ENCODE measurements around the gene NUP205. TPM values are rescaled to one million over a fixed set of nuclear protein-coding genes. Genes with fewer than 3 reads are reported as not detected.

NUP205 gene
- total RNA-seq, 1 experiment from 2014 or later, result 91.0 TPM

- TF ChIP-seq YY1 (IDR thresholded peaks at IDR 0.05; ENCODE audit: extremely low read depth, insufficient replicate concordance, low read depth, low read length) (no peak), POLR2A (IDR thresholded peaks at IDR 0.05; ENCODE audit: borderline replicate concordance, extremely low read depth, insufficient read depth, insufficient read length) (no peak), SP1 (IDR thresholded peaks at IDR 0.05; ENCODE audit: low read depth) (no peak)
These were observed 58.4 kb downstream of the NUP205 start (continued) for GRCh38 chr7:135616136-135616535.

- DNase-seq (ENCODE audit: low read depth, low spot score) (no peak), ATAC-seq (no peak)
- ChIA-PET POLR2A (no interaction called here), RAD21 (ENCODE audit: low non-redundant PET in 1 of 2, low total read pairs in 2 of 2, uncharacterized antibody in 2 of 2, unreplicated experiment in 2 of 2) (no interaction called here), CTCF (no interaction called here)
- Histone ChIP-seq H3K79me2 (ENCODE audit: insufficient read depth, low read length) (0 out of 2 replicates have a peak, but pooled peaks cover under 1% of the 10 kb centered on the region), H4K20me1 (ENCODE audit: insufficient read depth) (no peaks in the 10 kb centered on the region), H3K4me1 (ENCODE audit: control insufficient read depth in 1 of 2, insufficient read depth in 2 of 2, low read length in 2 of 2) (peaks cover 4 to 5% of the 10 kb centered on the region in 2 experiments; a peak in 3 of 4 replicates), H3K27ac (ENCODE audit: low read depth, low read length) (no peak overlapping the region), H2AFZ (ENCODE audit: low read depth, low read length, poor library complexity, severe bottlenecking) (no peak overlapping the region), H3K4me3 (replicated peaks in 1 of 2; ENCODE audit: low read depth in 1 of 2, low read length in 2 of 2) (no peak overlapping the region), H3K4me2 (ENCODE audit: low read length) (no peak overlapping the region), H3K9me2 (ENCODE audit: insufficient read depth) (no peaks in the 10 kb centered on the region), H3K36me3 (ENCODE audit: control insufficient read depth in 1 of 2, insufficient read depth in 2 of 2, low read length in 2 of 2) (peaks cover 37 to 43% of the 10 kb centered on the region in 2 experiments), H3K9ac (ENCODE audit: low read length) (no peak overlapping the region), H3K9me3 (ENCODE audit: control insufficient read depth in 1 of 2, insufficient read depth in 1 of 2, low read depth in 1 of 2, low read length in 2 of 2) (no peaks in the 10 kb centered on the region), H3K27me3 (ENCODE audit: insufficient read depth, low read length) (no peaks in the 10 kb centered on the region)
- no TSS peak for BruUV-seq (replicated peaks)
- TF ChIP-seq ZFX (IDR thresholded peaks at IDR 0.05) (no peak), YY1 (IDR thresholded peaks at IDR 0.05; ENCODE audit: extremely low read depth, insufficient replicate concordance, low read depth, low read length) (no peak), ATF3 (IDR thresholded peaks at IDR 0.05) (no peak), POLR2AphosphoS5 (IDR thresholded peaks at IDR 0.05; ENCODE audit: low read depth, low read length) (no peak)
- intact Hi-C loops (cut with micrococcal nuclease), result no loop called here
These were observed 60.1 kb downstream of the NUP205 start for GRCh38 chr7:135617781-135618180.

GRCh38 chr7:135618510-135618909 lies 60.8 kb downstream of the NUP205 start:
- no peak for DNase-seq (ENCODE audit: low read depth, low spot score)
- TF ChIP-seq SP1 (IDR thresholded peaks at IDR 0.05; ENCODE audit: low read depth) (no peak), FOSL1 (IDR thresholded peaks at IDR 0.05; ENCODE audit: low read depth) (no peak), EZH2 (IDR thresholded peaks at IDR 0.05) (no peak), ELF1 (IDR thresholded peaks at IDR 0.05; ENCODE audit: borderline replicate concordance, low read depth) (no peak), ZNF274 (IDR thresholded peaks at IDR 0.05; ENCODE audit: low read depth, low read length) (no peak), SIN3A (IDR thresholded peaks at IDR 0.05; ENCODE audit: low read depth) (no peak), EGR1 (IDR thresholded peaks at IDR 0.05; ENCODE audit: low read depth) (no peak), CEBPB (IDR thresholded peaks at IDR 0.05; ENCODE audit: low read depth) (no peak), SRF (IDR thresholded peaks at IDR 0.05; ENCODE audit: low read depth) (no peak), POLR2AphosphoS5 (IDR thresholded peaks at IDR 0.05; ENCODE audit: low read depth, low read length) (no peak), POLR2A (IDR thresholded peaks at IDR 0.05; ENCODE audit: borderline replicate concordance, extremely low read depth, insufficient read depth, insufficient read length) (no peak), CBX3 (IDR thresholded peaks at IDR 0.05; ENCODE audit: low read depth) (no peak)
- Histone ChIP-seq H3K9me3 (ENCODE audit: control insufficient read depth in 1 of 2, insufficient read depth in 1 of 2, low read depth in 1 of 2, low read length in 2 of 2) (no peaks in the 10 kb centered on the region), H3K9me2 (ENCODE audit: insufficient read depth) (no peaks in the 10 kb centered on the region), H2AFZ (ENCODE audit: low read depth, low read length, poor library complexity, severe bottlenecking) (no peak overlapping the region), H3K4me3 (replicated peaks in 1 of 2; ENCODE audit: low read depth in 1 of 2, low read length in 2 of 2) (no peak overlapping the region), H3K27me3 (ENCODE audit: insufficient read depth, low read length) (no peaks in the 10 kb centered on the region), H4K20me1 (ENCODE audit: insufficient read depth) (no peaks in the 10 kb centered on the region), H3K36me3 (ENCODE audit: control insufficient read depth in 1 of 2, insufficient read depth in 2 of 2, low read length in 2 of 2) (peaks cover 37 to 49% of the 10 kb centered on the region in 2 experiments), H3K4me2 (ENCODE audit: low read length) (no peak overlapping the region), H3K9ac (ENCODE audit: low read length) (no peak overlapping the region), H3K79me2 (ENCODE audit: insufficient read depth, low read length) (no peaks in the 10 kb centered on the region), H3K27ac (ENCODE audit: low read depth, low read length) (no peak overlapping the region), H3K4me1 (ENCODE audit: control insufficient read depth in 1 of 2, insufficient read depth in 2 of 2, low read length in 2 of 2) (peaks cover 4 to 5% of the 10 kb centered on the region in 2 experiments; a peak in 3 of 4 replicates)
- intact Hi-C loops (cut with micrococcal nuclease), result no loop called here
- ATAC-seq, result no peak
- BruUV-seq (replicated peaks), result no TSS peak
- ChIA-PET POLR2A (no interaction called here), RAD21 (ENCODE audit: low non-redundant PET in 1 of 2, low total read pairs in 2 of 2, uncharacterized antibody in 2 of 2, unreplicated experiment in 2 of 2) (no interaction called here), CTCF (no interaction called here)
